HG03175 (cell line): ENCODE data around the gene KCNC4.

Experiments
- ATAC-seq: cut with Tn5 transposase; IDR thresholded peaks from one replicate; pipeline ENCODE4 v1.9.1; 2021; ENCODE audit warnings: mild to moderate bottlenecking, moderate library complexity; ENCODE audit not compliant: unreplicated experiment

KCNC4 gene

DNA sequence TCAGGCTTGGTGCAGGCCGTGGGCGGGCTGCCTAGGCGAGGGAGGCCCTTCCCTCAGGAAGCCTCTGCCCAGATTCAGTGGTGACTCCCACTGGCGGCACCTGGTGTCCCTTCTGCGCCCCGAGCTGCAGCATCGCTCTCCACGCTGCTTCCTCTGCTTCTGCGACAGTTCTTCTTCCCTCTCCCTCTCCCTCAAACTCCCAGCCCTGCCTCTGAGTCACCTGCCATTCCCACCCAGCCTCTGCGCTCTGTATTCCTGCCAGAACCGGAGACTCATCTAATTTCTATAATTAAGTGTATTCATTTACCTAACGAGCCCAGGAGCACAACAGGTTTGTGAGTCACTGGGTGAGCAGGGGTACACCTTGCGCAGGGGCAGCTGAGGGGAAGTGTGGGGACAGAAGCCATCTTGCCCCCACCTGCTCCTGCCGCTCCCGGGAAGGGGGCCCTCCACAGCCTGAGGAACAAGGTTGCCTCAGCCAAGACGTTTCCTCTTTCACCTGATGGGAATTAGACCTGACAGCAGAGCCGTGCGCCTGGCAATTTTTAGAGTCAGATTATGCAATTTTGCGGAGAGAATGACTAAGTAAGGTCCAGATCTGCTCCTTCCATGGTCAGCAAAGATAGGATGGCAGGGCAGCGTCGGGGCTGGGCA lies 19.4 kb downstream of the KCNC4 start:
- ATAC-seq: no peak

DNA sequence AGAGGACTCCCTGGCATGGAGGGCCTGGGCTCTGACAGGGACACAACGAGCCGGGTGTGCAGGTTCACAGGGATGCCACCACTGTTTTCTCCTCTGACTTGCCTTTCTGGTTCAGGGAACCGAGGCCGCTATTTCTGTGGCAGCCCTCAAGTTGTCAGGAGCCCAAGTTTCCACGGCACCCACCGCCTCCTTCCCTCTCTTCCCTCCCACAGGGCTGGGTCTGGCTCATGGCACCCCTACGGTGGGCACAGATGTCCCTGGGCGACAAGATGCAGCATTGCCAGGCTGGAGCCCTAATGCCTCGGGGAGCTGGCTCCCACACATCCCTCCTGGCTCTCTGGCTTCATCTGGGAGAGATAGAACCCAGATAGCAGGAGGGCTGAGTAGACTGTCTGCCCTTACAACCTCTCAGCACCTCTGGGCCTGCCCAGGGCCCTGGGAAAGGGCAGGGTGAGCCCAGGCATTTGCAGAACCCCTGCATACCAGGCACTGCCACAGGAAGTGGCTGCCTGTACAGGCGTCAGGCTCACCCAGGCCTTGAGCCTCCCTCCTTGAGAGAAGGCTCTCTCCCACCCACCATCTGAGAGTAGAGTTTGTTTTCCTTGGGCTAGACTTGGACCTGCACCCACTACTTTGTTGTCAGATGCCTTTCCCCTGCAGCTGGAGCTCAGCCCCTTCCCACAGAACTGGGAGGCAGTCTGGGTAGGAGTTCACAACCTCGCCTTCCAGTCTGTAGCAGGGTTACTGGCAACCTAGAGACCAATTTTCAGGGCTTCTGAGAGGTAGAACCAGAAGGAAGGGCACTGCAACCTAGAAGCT lies 20.5 kb downstream of the KCNC4 start:
- no peak for ATAC-seq

DNA sequence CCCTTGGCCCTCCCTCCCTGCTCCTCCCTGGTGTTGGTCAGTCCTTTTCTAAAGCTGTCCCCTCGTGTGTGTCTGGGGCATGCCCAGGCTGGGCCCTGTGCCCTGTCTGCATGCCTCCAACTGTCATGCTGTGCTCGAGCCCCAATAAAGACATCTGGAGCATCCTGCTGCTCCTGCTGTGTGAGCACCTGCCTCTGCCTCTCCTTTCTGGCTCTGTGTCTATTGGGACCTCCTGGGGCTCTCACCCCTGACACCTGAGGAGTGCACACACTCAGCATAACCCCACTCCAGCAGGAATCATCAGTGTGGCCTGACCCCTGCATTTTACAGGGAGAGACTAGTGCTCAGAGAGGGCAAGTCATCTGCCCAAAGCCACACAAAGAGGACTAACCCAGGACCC lies 23.7 kb downstream of the KCNC4 start:
- ATAC-seq: no peak

DNA sequence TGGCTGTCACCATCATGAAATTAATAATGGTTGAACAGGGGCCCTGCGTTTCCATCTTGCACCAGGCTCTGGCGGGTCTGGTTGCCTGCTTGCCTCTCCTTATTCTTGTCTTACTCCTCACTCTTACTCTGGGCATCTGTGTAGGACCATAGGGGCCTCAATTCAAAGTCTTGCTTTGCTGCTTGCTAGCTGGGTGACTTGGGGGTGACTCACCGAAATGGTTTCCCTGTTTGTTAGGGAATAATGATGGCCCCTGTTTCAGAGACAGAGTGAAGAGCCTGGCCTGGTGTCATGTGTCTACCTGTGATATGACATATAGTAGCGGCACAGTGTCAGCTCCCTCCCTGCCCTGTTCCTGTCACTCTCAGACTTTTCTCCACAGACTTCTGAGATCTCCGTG lies 24.6 kb downstream of the KCNC4 start:
- ATAC-seq: no peak

DNA sequence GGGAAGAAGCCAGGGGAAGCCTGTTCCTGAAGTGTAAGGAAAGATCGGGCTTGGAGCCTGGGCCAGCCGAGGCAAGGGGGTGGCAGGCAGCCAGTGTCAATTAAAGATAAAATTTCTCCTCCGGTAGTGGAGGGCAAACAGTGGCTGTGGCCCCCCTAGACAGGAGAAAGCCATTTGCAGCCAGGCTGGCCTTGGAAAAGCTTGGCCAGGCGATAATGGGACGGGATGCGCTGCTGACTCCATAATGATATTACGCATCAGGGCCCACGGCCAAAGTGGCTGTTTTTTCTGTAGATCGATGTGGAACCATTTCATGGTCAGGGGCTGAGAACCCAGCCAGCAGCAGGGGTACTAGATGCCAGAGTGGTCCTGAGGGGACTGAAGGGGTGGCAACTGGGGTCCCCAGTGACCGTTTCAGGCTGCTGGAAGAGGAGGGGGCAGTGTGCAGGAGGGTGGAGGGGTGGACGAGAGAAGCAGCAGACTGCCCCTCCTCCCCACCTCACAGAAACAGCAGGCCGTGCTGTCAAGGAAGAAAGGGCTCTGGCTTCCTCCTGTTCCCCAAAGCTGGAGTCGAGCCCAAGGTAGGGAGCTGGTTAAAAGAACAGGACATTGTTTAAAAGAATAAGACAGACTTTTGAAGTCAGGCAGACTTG lies 25.2 kb downstream of the KCNC4 start:
- ATAC-seq: no peak

DNA sequence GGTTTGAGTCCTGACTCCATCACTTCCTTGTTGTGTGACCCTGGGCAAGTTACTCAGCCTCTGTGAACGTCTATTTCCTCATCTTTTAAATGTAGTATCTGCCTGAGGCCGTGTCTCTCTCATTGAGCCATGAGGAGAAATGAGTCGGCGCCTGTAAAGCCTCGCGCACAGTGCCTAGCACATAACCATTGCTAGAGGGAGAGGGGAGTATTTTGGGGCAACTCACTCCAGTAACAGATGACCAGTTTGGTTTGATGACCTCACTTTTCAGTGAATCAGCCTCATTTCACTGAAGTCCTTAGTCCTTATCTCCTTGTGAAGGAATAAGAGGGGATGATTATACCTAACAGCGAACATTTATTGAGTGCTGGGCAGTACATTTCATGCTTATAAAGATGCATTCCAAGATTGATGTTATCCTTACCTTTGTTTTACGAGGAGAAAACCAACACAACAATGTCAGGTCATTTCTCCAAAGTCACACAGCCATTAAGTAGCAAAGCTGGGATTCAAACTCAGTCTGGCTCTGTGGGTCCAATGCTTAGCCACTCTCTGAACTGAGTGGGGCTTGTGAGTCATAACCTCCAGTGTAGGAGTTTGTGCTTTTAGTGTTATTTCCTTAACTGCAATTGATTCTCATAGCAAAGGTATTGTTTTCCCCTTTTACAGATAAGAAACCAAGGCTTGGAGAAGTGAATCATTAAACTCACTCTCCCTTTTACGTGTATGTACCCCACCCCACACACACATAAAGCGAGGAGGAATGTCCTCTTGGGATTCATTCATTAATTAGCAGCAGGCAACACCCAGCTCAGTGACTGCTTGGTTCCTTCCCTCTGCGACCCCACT lies 25.9 kb downstream of the KCNC4 start:
- no peak for ATAC-seq

DNA sequence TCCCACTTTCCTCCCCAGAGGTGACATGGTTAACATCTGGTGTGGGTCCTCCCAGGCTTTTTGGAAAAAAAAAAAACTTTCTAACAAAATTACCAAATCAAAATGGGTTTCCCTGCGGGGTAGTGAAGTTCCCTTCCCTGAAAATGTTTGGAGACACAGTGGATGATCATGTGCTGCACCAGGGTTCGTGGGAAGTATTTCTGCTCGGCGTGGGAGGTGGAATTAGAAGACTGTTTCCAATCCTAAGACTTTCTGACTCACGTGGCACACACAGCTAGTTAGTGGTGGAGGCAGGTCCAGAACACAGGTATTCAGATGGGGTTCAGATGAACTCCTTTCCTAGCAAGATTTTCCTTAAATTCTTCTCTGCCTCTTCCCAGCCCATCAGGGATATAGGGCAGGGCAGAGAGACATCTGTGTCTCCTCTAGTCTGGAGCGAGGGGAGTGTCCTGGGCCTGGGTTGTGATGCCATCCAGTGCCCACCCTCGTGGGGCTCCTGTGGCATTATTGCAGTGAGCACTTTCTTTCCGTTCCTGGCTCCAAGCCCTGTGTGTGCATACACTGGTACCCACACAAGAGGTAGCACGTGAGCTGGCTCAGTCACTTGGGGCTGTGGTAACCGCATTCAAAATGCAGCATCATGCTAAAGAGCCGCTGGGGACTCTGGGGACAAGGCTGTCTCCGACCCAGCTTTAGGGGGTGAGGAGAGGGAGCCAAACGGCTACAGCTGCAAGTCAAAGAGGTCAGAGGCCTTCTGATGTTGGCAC lies 27.5 kb downstream of the KCNC4 start:
- no peak for ATAC-seq

DNA sequence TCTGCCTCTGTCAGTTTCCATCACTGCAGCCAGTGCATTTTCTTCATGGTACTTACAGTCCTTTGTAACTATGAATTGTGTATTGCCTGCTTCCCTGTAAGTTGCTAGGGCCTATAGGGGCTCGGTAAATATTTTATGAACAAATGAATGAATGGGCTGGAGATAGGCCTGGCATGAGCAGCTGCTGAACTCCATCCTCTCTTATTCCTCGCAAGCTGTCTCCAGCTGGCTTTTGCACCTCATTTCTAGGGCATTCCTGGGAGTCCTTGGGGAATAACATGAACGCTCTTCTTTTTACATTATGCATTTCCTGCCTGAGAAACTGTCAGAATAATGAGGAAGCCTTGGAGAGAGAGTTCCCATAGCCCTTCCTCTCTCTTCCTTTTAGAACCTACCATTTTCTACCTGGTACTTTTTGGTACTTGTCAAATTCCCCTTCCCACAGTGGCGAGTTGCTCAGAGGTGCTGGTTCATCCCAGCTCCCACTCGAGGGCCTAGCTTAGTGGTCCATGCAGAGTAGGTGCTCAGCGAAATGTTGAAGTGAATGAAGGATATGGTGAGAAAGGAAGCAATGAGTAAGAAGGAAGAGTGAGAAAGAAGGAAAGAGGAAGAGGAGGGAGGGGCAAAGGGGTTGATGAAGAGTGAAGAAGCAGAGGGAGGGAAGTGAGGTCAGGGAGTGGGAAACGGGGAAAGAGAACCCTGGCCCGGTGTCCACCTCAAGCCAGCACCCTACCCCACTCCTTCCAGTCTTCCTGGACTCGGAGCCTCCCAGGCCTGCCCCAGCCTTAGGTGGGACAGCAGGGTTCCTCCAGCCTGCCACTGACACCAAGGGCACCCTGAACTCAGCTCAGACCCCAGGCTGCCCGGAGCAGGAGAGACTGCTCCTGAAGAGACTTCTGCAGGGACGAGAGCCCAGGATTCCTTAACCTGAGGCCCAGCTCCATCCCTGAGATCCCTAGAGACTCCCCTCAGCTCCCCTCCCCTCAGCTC lies 29.6 kb downstream of the KCNC4 start:
- ATAC-seq: no peak

DNA sequence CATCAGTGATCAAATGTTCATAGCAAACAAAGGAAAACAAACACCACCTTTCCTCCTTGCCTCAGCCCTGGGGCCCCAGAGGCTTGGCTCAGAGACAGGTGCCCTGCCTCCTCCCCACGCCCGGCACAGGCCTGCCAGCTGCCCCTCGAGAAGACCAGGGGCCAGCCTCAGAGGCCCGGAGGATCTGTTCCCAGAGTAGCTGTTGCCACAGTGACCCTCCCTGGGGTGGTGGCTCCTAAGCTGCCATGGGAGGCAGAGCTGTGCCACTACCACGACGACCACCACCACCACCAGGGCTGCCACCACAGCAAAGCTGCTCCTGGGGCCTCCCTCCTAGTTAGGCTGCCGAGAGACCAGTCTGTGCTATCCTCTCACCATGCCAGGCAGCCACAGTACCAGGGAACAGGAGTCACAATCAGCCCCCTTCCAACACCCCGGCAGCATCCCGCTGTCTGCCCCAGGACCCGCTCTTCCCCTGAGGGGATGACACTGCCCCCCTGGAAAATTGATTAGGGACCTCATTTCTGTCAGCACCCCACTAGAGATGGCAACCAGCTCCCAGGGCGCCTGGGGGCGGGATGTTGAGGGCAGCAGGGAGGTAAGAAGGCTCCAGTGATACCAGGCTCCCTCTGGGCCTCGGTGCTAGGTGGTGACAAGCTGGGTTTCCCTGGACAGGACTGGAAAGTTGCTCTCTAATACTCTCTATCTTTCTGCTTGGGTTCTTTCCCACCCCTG lies 30.5 kb downstream of the KCNC4 start:
- ATAC-seq: no peak

DNA sequence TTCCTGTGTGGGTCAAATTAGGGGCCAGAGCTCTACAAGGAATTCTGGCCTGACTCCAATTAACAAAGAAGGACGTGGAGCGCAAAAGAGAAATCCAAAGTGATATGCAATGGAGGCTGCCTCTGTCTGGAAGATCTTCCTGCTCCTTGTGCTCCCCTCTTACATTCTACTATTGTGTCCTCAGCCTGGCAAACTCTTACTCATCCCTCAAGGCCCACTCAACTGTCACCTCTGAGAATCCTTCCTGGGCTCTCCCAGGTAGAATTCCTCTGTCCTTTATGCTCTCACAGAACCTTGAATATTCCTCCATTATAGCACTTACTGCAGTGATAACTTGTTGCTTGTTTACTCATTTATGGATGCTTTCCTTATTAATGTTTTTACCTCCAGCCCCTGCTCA lies 31.4 kb downstream of the KCNC4 start:
- ATAC-seq: no peak

DNA sequence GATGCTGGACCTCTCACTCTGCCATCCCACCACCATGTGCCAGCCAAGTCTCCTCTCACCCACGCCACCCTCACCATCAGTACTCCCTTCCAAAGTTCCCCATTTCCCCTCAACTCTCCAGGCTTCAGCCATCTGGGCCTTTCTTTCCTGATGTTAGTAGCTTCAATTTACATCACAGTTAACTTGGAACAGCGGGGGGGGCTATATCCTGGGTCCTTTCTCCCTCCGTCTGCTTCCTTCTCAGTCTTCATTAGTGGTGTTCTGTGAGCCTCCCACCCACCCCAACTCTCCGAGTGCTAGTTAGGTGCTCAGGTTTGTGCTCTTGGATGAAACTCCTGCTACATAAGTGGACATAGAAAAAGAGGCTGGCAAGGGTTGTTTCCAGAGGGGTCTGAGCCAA lies 31.9 kb downstream of the KCNC4 start:
- ATAC-seq: no peak

DNA sequence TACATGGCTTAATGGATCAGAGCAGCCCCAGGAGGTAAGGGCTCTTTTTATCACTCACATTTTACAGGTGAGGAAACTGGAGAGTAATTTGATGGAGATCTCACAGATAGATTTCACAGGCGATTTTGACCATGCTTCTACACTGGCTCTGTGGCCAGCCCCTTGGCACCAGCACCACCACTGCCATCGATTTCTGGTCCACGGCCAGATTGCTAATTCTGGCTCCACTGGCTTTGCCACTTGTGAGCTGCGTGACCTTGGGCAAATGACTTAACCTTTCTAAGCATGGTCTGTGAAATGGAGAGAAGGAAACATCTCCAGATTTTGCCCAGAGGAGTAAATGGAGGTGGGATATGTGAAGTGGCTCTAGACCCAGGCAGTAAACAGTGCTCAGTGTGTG lies 32.6 kb downstream of the KCNC4 start:
- no peak for ATAC-seq

DNA sequence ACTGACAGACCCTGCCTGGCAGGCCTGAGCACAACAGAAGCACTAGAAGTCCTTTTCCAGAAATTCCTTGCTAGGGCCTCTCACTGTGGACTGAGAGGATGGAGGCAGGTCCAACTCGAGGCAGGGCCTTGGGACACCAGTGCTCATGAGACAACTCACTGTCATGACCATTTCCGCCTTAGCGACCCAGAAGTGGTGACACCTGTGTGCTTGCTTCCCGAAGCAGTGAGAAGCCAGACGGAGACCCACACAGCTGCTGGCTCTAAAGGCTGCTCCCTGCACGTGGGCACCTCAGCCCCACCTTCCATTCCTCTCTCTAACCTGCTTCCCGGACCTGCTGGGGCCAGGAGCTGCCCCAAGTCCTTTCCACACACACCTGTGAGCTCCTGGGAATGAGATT lies 33.0 kb downstream of the KCNC4 start:
- ATAC-seq: no peak

DNA sequence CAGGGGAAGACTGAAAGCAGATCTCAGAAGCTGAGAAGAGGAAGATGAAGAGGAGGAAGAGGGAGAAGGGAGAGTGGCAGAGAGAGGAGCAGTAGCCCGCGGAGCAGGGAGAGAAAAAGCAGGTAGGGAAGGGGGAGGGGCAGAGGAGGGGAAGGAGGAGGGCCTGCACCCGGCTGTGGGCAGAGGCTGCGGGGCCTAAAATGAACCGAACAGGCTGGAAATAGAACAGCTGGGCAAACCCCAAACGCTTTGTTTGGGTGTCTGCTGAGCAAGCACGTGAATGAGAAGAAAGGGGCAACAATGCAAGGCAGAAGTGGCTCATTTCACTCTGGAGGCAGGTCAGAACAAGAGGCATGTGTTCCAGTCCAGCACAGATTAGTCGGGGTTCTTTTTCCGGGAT lies 33.5 kb downstream of the KCNC4 start:
- ATAC-seq: peak; percentile 62

DNA sequence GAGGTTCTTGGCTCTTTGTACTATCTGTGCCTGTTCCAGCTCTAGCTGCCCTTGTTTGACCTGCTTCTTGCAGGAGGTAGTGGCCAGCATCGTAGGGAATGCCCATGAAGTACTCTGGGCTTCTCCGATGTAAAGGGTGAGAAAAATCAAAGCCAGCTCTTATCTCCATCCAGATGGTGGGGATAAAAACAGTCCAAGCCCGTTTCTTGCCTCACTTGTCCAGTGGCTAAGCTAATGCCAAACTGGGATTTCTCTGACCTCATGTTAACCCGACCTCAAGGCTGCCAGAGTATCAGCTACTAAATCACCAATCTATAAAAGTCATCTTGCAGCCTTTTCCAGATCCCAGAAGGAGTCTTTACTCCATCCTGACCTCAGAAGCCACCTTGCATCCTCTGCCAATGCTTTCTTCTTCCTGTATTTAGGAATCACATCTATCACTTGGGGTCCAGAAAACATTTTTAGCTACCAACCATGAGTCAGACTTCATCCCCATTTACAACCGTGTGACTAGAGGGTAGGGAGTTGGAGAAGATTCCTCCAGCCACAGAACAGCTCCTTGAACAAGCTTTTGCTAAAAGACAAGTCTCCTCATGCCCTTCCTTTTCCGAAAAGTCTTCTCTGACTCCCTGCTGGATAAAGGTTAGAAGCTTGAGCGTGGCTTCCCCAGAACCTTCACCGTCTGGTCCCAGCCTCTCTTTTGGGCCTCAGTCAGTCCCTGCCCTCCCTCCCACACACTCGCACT lies 35.9 kb downstream of the KCNC4 start:
- ATAC-seq: no peak

DNA sequence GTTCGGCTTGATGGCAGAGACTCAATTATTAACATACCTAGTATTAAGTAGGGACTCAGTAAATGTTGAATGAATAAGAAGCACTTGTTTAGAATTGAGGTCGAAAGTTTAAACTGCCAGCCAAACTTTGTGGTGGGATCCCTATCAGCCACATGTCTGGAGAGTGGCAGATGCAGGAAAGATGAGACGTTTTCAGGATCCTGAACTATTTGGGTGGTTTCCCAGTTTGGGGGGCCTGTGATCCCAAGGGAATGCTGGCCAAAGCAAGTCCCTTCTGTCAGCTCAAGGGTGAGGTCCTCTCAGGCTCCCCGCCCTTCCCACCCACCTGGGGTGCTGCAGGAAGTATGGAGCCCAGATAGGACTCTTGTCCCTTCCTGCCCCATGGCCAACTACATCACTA lies 38.6 kb downstream of the KCNC4 start:
- ATAC-seq: no peak

DNA sequence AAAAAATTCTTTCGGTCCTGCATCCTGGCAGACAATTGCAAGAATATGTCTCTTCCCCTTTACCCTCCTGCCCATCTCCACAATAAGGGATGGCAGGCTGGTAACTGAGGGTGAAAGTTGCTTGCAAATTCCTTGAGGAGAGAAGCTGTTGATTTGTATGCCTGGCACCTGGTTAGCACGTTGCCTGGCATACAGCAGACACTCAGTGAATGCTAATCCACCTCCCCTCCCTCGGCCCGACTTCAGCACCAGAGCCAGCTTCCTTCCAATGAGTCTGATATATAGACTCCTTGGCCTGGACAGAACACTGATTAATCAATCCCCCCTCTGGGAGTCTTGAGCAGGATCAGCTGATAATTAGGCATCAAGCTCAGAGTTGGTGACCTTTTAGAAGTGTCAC lies 39.1 kb downstream of the KCNC4 start:
- no peak for ATAC-seq

DNA sequence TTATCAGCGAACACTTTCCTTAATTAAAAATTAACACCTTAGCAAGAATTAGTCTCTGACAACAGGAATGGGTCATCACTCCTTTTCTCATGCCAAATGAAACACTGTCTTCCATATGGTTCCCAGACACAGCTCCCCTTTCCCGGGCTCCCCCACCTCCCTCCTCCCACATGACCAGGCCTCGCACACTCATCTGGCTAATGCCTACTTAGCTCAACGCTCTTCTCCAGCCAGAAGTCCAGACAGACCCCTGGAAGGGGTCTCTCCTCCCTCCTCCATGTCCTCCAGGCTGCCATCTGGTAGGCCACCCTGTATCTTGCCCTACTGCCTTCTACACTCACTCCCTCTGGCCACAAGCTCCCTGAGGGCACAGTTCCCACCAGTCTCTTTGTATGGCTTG lies 39.9 kb downstream of the KCNC4 start:
- ATAC-seq: no peak
